DOHH2 (cell line): ENCODE data around the gene CDX1.

Experiments used
- H3F3A ChIP-seq: fragments of 200-600 bp; sonication (generic), shearing (Covaris generic); 2 replicates; pipeline ENCODE4 v1.6.0; 2016; ENCODE audit warnings: antibody characterized with exemption, mild to moderate bottlenecking; ENCODE audit not compliant: control insufficient read depth, insufficient read depth
- H3K27ac ChIP-seq: fragments of 200-600 bp; sonication (generic); 2 replicates; pipeline ENCODE4 v1.5.1; 2014; ENCODE audit warnings: low read depth, mild to moderate bottlenecking, low read length, moderate library complexity
- H3K27me3 ChIP-seq: fragments of 200-600 bp; sonication (generic); 2 replicates; pipeline ENCODE4 v1.6.1; 2014; ENCODE audit warnings: mild to moderate bottlenecking, low read length, mixed read lengths; ENCODE audit not compliant: control insufficient read depth
- H3K36me3 ChIP-seq: fragments of 200-600 bp; sonication (generic); 2 replicates; pipeline ENCODE4 v1.6.1; 2014; ENCODE audit warnings: mild to moderate bottlenecking, low read length, moderate library complexity, mixed read lengths; ENCODE audit not compliant: control insufficient read depth
- H3K4me1 ChIP-seq: fragments of 200-600 bp; sonication (generic); 2 replicates; pipeline ENCODE4 v1.6.1; 2014; ENCODE audit warnings: mild to moderate bottlenecking, low read length, mixed read lengths; ENCODE audit not compliant: control insufficient read depth
- H3K4me2 ChIP-seq: fragments of 200-600 bp; sonication (generic); 2 replicates; pipeline ENCODE4 v1.6.0; 2014; ENCODE audit warnings: mild to moderate bottlenecking, low read length, moderate library complexity
- H3K4me3 ChIP-seq: fragments of 200-600 bp; sonication (generic); 2 replicates; pipeline ENCODE4 v1.5.1; 2014; ENCODE audit warnings: mild to moderate bottlenecking, low read length, mixed read lengths
- H3K79me2 ChIP-seq: fragments of 200-600 bp; sonication (generic); 2 replicates; pipeline ENCODE4 v1.6.1; 2014; ENCODE audit warnings: mild to moderate bottlenecking, low read length, mixed read lengths; ENCODE audit not compliant: control insufficient read depth
- H3K9me2 ChIP-seq: fragments of 200-600 bp; sonication (generic); replicated peaks from 2 replicates; pipeline ENCODE4 v1.6.1; 2014; ENCODE audit warnings: mild to moderate bottlenecking, low read length, mixed read lengths; ENCODE audit not compliant: control insufficient read depth
- H3K9me3 ChIP-seq: fragments of 200-600 bp; sonication (generic); 2 replicates; pipeline ENCODE4 v1.6.1; 2014; ENCODE audit warnings: antibody characterized with exemption, low read length, mixed read lengths; ENCODE audit not compliant: control insufficient read depth, insufficient read depth
- H4K20me1 ChIP-seq: fragments of 200-600 bp; sonication (generic); 2 replicates; pipeline ENCODE4 v1.6.0; 2014; ENCODE audit warnings: low read depth, mild to moderate bottlenecking, antibody characterized with exemption, low read length, moderate library complexity; ENCODE audit not compliant: control insufficient read depth, insufficient read depth
- CTCF ChIP-seq: fragments of 200-600 bp; sonication (generic); IDR thresholded peaks from one replicate; pipeline ENCODE4 v1.5.1; 2014; ENCODE audit warnings: antibody characterized with exemption, mild to moderate bottlenecking, low read depth, low read length; ENCODE audit not compliant: poor library complexity, severe bottlenecking
- EZH2phosphoT487 ChIP-seq: fragments of 200-600 bp; sonication (generic); IDR thresholded peaks from 2 replicates; pipeline ENCODE4 v1.6.1; 2017; ENCODE audit warnings: borderline replicate concordance, mild to moderate bottlenecking, antibody characterized with exemption, low read length, moderate library complexity, mixed read lengths

Gene CDX1

GRCh38 chr5:150218693-150219035 is 52.1 kb downstream of the CDX1 start:
- no peak overlapping the region for H3K27ac ChIP-seq
- no peaks in the 10 kb centered on the region for H3K4me1 ChIP-seq
- no peaks in the 10 kb centered on the region for H4K20me1 ChIP-seq
- H3K4me2 ChIP-seq = no peak overlapping the region
- H3K27me3 ChIP-seq = peaks cover 9% of the 10 kb centered on the region; the same call in 1 of the 2 replicates
- H3K4me3 ChIP-seq = no peak overlapping the region
- H3K79me2 ChIP-seq = no peaks in the 10 kb centered on the region
- H3K9me3 ChIP-seq = no peaks in the 10 kb centered on the region
- TF ChIP-seq CTCF (no peak), EZH2phosphoT487 (no peak)
- no peaks in the 10 kb centered on the region for H3K36me3 ChIP-seq
- no peaks in the 10 kb centered on the region for H3F3A ChIP-seq
- no peaks in the 10 kb centered on the region for H3K9me2 ChIP-seq

GRCh38 chr5:150219142-150219541 is 52.6 kb downstream of the CDX1 start:
- Histone ChIP-seq H3K36me3 (no peaks in the 10 kb centered on the region), H3K79me2 (no peaks in the 10 kb centered on the region)
- TF ChIP-seq EZH2phosphoT487 (no peak), CTCF (no peak)

GRCh38 chr5:150219861-150220260 is 53.3 kb downstream of the CDX1 start:
- Histone ChIP-seq H3F3A (no peaks in the 10 kb centered on the region), H3K9me2 (no peaks in the 10 kb centered on the region), H3K9me3 (no peaks in the 10 kb centered on the region), H3K79me2 (no peaks in the 10 kb centered on the region), H4K20me1 (no peaks in the 10 kb centered on the region), H3K27ac (no peak overlapping the region), H3K36me3 (no peaks in the 10 kb centered on the region), H3K4me3 (no peak overlapping the region), H3K4me1 (no peaks in the 10 kb centered on the region), H3K4me2 (no peak overlapping the region), H3K27me3 (peaks cover 9% of the 10 kb centered on the region; the same call in 1 of the 2 replicates)
- TF ChIP-seq CTCF (no peak), EZH2phosphoT487 (no peak)

More at GRCh38 chr5:150219142-150219541, 52.6 kb downstream of the CDX1 start:
- Histone ChIP-seq H3K4me2 (no peak overlapping the region), H3K9me2 (no peaks in the 10 kb centered on the region), H3K27ac (no peak overlapping the region), H3K4me3 (no peak overlapping the region), H3K27me3 (peaks cover 9% of the 10 kb centered on the region; the same call in 1 of the 2 replicates), H3K4me1 (no peaks in the 10 kb centered on the region), H3F3A (no peaks in the 10 kb centered on the region), H4K20me1 (no peaks in the 10 kb centered on the region), H3K9me3 (no peaks in the 10 kb centered on the region)

- no peaks in the 10 kb centered on the region for H3K9me2 ChIP-seq
Observed at GRCh38 chr5:150221471-150221870, 54.9 kb downstream of the CDX1 start.

More at GRCh38 chr5:150221471-150221870, 54.9 kb downstream of the CDX1 start:
- Histone ChIP-seq H3K79me2 (no peaks in the 10 kb centered on the region), H4K20me1 (no peaks in the 10 kb centered on the region), H3F3A (no peaks in the 10 kb centered on the region), H3K36me3 (no peaks in the 10 kb centered on the region), H3K27ac (no peak overlapping the region), H3K9me3 (no peaks in the 10 kb centered on the region), H3K4me1 (no peaks in the 10 kb centered on the region), H3K4me3 (no peak overlapping the region), H3K4me2 (no peak overlapping the region), H3K27me3 (peaks cover 9% of the 10 kb centered on the region; the same call in 1 of the 2 replicates)
- no peak for TF ChIP-seq EZH2phosphoT487
- no peak for TF ChIP-seq CTCF
